Liver (tissue), 9 donors: ENCODE results near the gene SYNDIG1. TPM values are rescaled to one million over a fixed set of nuclear protein-coding genes. Genes with fewer than 3 reads are reported as not detected.

Experiments used
- DNase-seq: peaks from one replicate; pipeline ENCODE4 v3.0.0-alpha.2; 2017; ENCODE audit warnings: low spot score
- H3K27ac ChIP-seq, 2 donors: one replicate each; pipeline ENCODE4 v1.7.0; 2013; ENCODE audit warnings: inconsistent platforms in 2 of 2, low read length in 2 of 2, control low read depth in 1 of 2, low read depth in 1 of 2, mild to moderate bottlenecking in 1 of 2
- H3K27me3 ChIP-seq, 4 donors: one replicate each; pipeline versions ENCODE4 v1.6.1 to v1.7.0; 2013; ENCODE audit warnings: low read length in 3 of 4, inconsistent platforms in 1 of 4, mild to moderate bottlenecking in 1 of 4, moderate library complexity in 1 of 4; ENCODE audit not compliant: control insufficient read depth in 4 of 4, insufficient read depth in 4 of 4
- H3K36me3 ChIP-seq, 4 donors: one replicate each; pipeline versions ENCODE4 v1.6.1 to v1.7.0; 2013; ENCODE audit warnings: low read length in 3 of 4, mild to moderate bottlenecking in 3 of 4, low read depth in 1 of 4, moderate library complexity in 1 of 4; ENCODE audit not compliant: control insufficient read depth in 4 of 4, insufficient read depth in 3 of 4
- H3K4me1 ChIP-seq, 4 donors: one replicate each; pipeline versions ENCODE4 v1.6.1 to v1.7.0; 2013; ENCODE audit warnings: low read length in 3 of 4, mild to moderate bottlenecking in 3 of 4, moderate library complexity in 1 of 4; ENCODE audit not compliant: control insufficient read depth in 4 of 4, insufficient read depth in 4 of 4
- H3K4me3 ChIP-seq, 3 donors: one replicate each; pipeline versions ENCODE4 v1.6.1 to v1.7.0; 2013; ENCODE audit warnings: low read length in 3 of 3, control low read depth in 1 of 3, low read depth in 1 of 3, mild to moderate bottlenecking in 1 of 3
- H3K9ac ChIP-seq, 2 donors: one replicate each; pipeline ENCODE4 v1.7.0; 2013; ENCODE audit warnings: low read length in 2 of 2, mild to moderate bottlenecking in 2 of 2, moderate library complexity in 2 of 2, control low read depth in 1 of 2, low read depth in 1 of 2
- H3K9me3 ChIP-seq, 4 donors: one replicate each; pipeline versions ENCODE4 v1.6.1 to v1.7.0; 2013; ENCODE audit warnings: low read length in 3 of 4; ENCODE audit not compliant: control insufficient read depth in 4 of 4
- ATF3 ChIP-seq: IDR thresholded peaks from 2 replicates; pipeline ENCODE4 v1.6.1; 2016; ENCODE audit warnings: antibody characterized with exemption
- CTCF ChIP-seq: fragments of 150-350 bp; IDR thresholded peaks from 2 replicates; pipeline ENCODE4 v1.5.1; 2017; ENCODE audit warnings: improper control_type of control experiment, low read depth, low read length; ENCODE audit not compliant: missing input control
- EGR1 ChIP-seq, 2 donors: IDR thresholded peaks; 2 replicates each; pipeline ENCODE4 v1.6.1; 2016 to 2018; ENCODE audit warnings: antibody characterized with exemption in 2 of 2, low read depth in 2 of 2
- FOXA1 ChIP-seq: IDR thresholded peaks from 2 replicates; pipeline ENCODE4 v1.6.1; 2016; ENCODE audit warnings: antibody characterized with exemption
- FOXA2 ChIP-seq: IDR thresholded peaks from 2 replicates; pipeline ENCODE4 v1.6.1; 2016; ENCODE audit warnings: antibody characterized with exemption
- GABPA ChIP-seq, 2 donors: IDR thresholded peaks in 1 of 2; conservative IDR thresholded peaks in 1 of 2; 2 replicates each; pipeline ENCODE4 v1.6.1; 2016; ENCODE audit warnings: antibody characterized with exemption in 2 of 2, mild to moderate bottlenecking in 1 of 2, moderate library complexity in 1 of 2
- HNF4A ChIP-seq, 2 donors: conservative IDR thresholded peaks; 2 replicates each; pipeline ENCODE4 v1.6.1; 2016; ENCODE audit warnings: antibody characterized with exemption in 2 of 2, mild to moderate bottlenecking in 2 of 2
- HNF4G ChIP-seq: IDR thresholded peaks from 2 replicates; pipeline ENCODE4 v1.6.1; 2016; ENCODE audit warnings: antibody characterized with exemption
- JUND ChIP-seq, 2 donors: IDR thresholded peaks; 2 replicates each; pipeline ENCODE4 v1.6.1; 2016; ENCODE audit warnings: antibody characterized with exemption in 2 of 2
- MAX ChIP-seq: IDR thresholded peaks from 2 replicates; pipeline ENCODE4 v1.6.1; 2016; ENCODE audit warnings: antibody characterized with exemption
- NR2F2 ChIP-seq: IDR thresholded peaks from 2 replicates; pipeline ENCODE4 v1.6.1; 2016; ENCODE audit warnings: antibody characterized with exemption
- RAD21 ChIP-seq, 2 donors: IDR thresholded peaks; 2 replicates each; pipeline ENCODE4 v1.6.1; 2016; ENCODE audit warnings: antibody characterized with exemption in 2 of 2, mild to moderate bottlenecking in 2 of 2
- REST ChIP-seq: IDR thresholded peaks from 2 replicates; pipeline ENCODE4 v1.6.1; 2016; ENCODE audit warnings: antibody characterized with exemption, mild to moderate bottlenecking
- RXRA ChIP-seq, 2 donors: IDR thresholded peaks; 2 replicates each; pipeline ENCODE4 v1.6.1; 2017 to 2018; ENCODE audit warnings: antibody characterized with exemption in 2 of 2, mild to moderate bottlenecking in 1 of 2
- SP1 ChIP-seq: IDR thresholded peaks from 2 replicates; pipeline ENCODE4 v1.6.1; 2018; ENCODE audit warnings: antibody characterized with exemption, mild to moderate bottlenecking
- TAF1 ChIP-seq: conservative IDR thresholded peaks from 2 replicates; pipeline ENCODE4 v1.6.1; 2016; ENCODE audit warnings: antibody characterized with exemption, mild to moderate bottlenecking
- YY1 ChIP-seq: IDR thresholded peaks from 2 replicates; pipeline ENCODE4 v1.6.1; 2016; ENCODE audit warnings: antibody characterized with exemption, mild to moderate bottlenecking
- ZBTB33 ChIP-seq: IDR thresholded peaks from 2 replicates; pipeline ENCODE4 v1.6.1; 2016; ENCODE audit warnings: antibody characterized with exemption
- WGBS: extraction: QIAGEN DNeasy Blood & Tissue Kit; methylation state at CpG from one replicate; pipeline ENCODE4 v1.1.7; 2013; 5-methylcytosine and 5-hydroxymethylcytosine counted together
- polyA plus RNA-seq, 2 donors: library from polyadenylated mRNA; stranded (reverse) in 1 of 2; unstranded in 1 of 2; fragments of 200-250 nt in 1 of 2; fragments of >200 nt in 1 of 2; fragmentation: Nextera tagmentation in 1 of 2; extraction: Ambion mirVana in 1 of 2; gene quantifications; one replicate each; pipeline versions ENCODE4 v1.2.1 to v1.2.3, GENCODE V29; 2013 to 2015
- total RNA-seq, 2 donors: library from RNA; depleted of rRNA; stranded (reverse); fragments of >200 nt; gene quantifications; one replicate each; pipeline ENCODE4 v1.2.3, GENCODE V29; 2014
- donor health status: healthy.
- donor health status: healthy.
- donor health status: healthy.
- donor health status: healthy.
- donor health status: healthy.

The SYNDIG1 gene
- total and polyA plus RNA-seq, 4 donors, result 0.05 to 0.08 TPM; not detected in 2

GRCh38 chr20:24488800-24489175, 19.4 kb downstream of the SYNDIG1 start:
- no peak overlapping the region for H3K9ac ChIP-seq
- WGBS, result 92% methylated on average over 6 of the region's 6 CpGs
- H3K9me3 ChIP-seq, result no peaks in the 10 kb centered on the region
- no peak for DNase-seq
- H3K4me1 ChIP-seq, result no peaks in the 10 kb centered on the region
- H3K36me3 ChIP-seq, result no peaks in the 10 kb centered on the region
- no peak for TF ChIP-seq FOXA1
- TF ChIP-seq MAX, result no peak
- no peak for TF ChIP-seq ATF3
- TF ChIP-seq HNF4G, result no peak
- no peak for TF ChIP-seq ZBTB33
- no peak for TF ChIP-seq YY1
- TF ChIP-seq TAF1, result no peak
- TF ChIP-seq NR2F2, result no peak
- no peak for TF ChIP-seq JUND (IDR thresholded peaks at IDR 0.05)
- TF ChIP-seq RXRA (IDR thresholded peaks at IDR 0.05), result no peak
- TF ChIP-seq RAD21 (IDR thresholded peaks at IDR 0.05), result no peak
- no peak for TF ChIP-seq CTCF
- TF ChIP-seq GABPA (IDR thresholded peaks at IDR 0.05 in 1 of 2, conservative IDR thresholded peaks at IDR 0.05 in 1 of 2), result no peak
- no peak for TF ChIP-seq FOXA2
- TF ChIP-seq REST, result no peak
- TF ChIP-seq EGR1 (IDR thresholded peaks at IDR 0.05; ENCODE audit: low read depth in 2 of 2), result no peak
- no peak for TF ChIP-seq SP1
- no peak for TF ChIP-seq HNF4A (conservative IDR thresholded peaks at IDR 0.05)
- no peak overlapping the region for H3K4me3 ChIP-seq
- H3K27ac ChIP-seq, result no peak overlapping the region
- H3K27me3 ChIP-seq, result peaks cover 0 to under 1% (median 0%) of the 10 kb centered on the region in 4 donors

- WGBS, result 89% methylated on average over 5 of the region's 5 CpGs
- Histone ChIP-seq H3K9ac (no peak overlapping the region), H3K4me3 (no peak overlapping the region), H3K27ac (no peak overlapping the region), H3K27me3 (no peaks in the 10 kb centered on the region), H3K36me3 (no peaks in the 10 kb centered on the region), H3K9me3 (no peaks in the 10 kb centered on the region), H3K4me1 (no peaks in the 10 kb centered on the region)
- no peak for TF ChIP-seq RAD21 (IDR thresholded peaks at IDR 0.05)
- no peak for DNase-seq
Measured at GRCh38 chr20:24489193-24489592, 19.8 kb downstream of the SYNDIG1 start.
